Measurements from ENCODE around the gene SCYL3.

- TF ChIP-seq CTCF (conservative IDR thresholded peaks at IDR 0.05), result no peak
- no peak for TF ChIP-seq EZH2 (IDR thresholded peaks at IDR 0.05; ENCODE audit: low read depth)
Observed at GRCh38 chr1:169860187-169860586, 33.5 kb downstream of the SCYL3 start.

Data from PC-9 (cell line).